ENCODE data around the gene SLC39A9.
"Not testable (repeated sequence)": the region's sequence is repeated elsewhere in the genome, so short reads cannot be mapped to it uniquely, and the experiment has no call there.

The SLC39A9 gene

GRCh38 chr14:69495341-69495921 is 96.9 kb downstream of the SLC39A9 start:
- DNase-seq (ENCODE audit: insufficient read length, low spot score) (no peak), FAIRE-seq (no peak)

- DNase-seq (ENCODE audit: insufficient read length, low spot score); FAIRE-seq: not testable (repeated sequence)
Measured at GRCh38 chr14:69497866-69498265, 99.4 kb downstream of the SLC39A9 start.

- not testable (repeated sequence) for DNase-seq (ENCODE audit: insufficient read length, low spot score); FAIRE-seq
Measured at GRCh38 chr14:69498286-69498685, 99.8 kb downstream of the SLC39A9 start.

GRCh38 chr14:69499436-69499835 is 100.9 kb downstream of the SLC39A9 start:
- no peak for FAIRE-seq
- DNase-seq (ENCODE audit: insufficient read length, low spot score): no peak

GRCh38 chr14:69500096-69500495 is 101.6 kb downstream of the SLC39A9 start:
- FAIRE-seq (no peak), DNase-seq (ENCODE audit: insufficient read length, low spot score) (no peak)

GRCh38 chr14:69500736-69501135 is 102.2 kb downstream of the SLC39A9 start:
- no peak for DNase-seq (ENCODE audit: insufficient read length, low spot score)
- FAIRE-seq: no peak

- DNase-seq (ENCODE audit: insufficient read length, low spot score) (no peak), FAIRE-seq (no peak)
Measured at GRCh38 chr14:69501423-69501838, 102.9 kb downstream of the SLC39A9 start.

- FAIRE-seq (no peak), DNase-seq (ENCODE audit: insufficient read length, low spot score) (no peak)
Measured at GRCh38 chr14:69504775-69505174, 106.3 kb downstream of the SLC39A9 start.

- DNase-seq (ENCODE audit: insufficient read length, low spot score) (no peak), FAIRE-seq (no peak)
Measured at GRCh38 chr14:69505338-69506240, 107.1 kb downstream of the SLC39A9 start.

- no peak for FAIRE-seq
Measured at GRCh38 chr14:69506241-69506595, 107.7 kb downstream of the SLC39A9 start.

More at GRCh38 chr14:69506241-69506595, 107.7 kb downstream of the SLC39A9 start:
- DNase-seq (ENCODE audit: insufficient read length, low spot score): no peak
